IPS-18a (cell line): ENCODE measurements around the gene GPR162.
"Not testable (repeated sequence)": the region's sequence is repeated elsewhere in the genome, so short reads cannot be mapped to it uniquely, and the experiment has no call there.

Source experiments
- H3K27ac ChIP-seq: one replicate; pipeline ENCODE4 v1.5.1; 2013; ENCODE audit warnings: low read length
- H3K27me3 ChIP-seq: one replicate; pipeline ENCODE4 v1.6.1; 2013; ENCODE audit warnings: mild to moderate bottlenecking, low read length; ENCODE audit not compliant: control insufficient read depth, insufficient read depth
- H3K36me3 ChIP-seq: one replicate; pipeline ENCODE4 v1.6.1; 2013; ENCODE audit warnings: low read depth, low read length; ENCODE audit not compliant: control insufficient read depth
- H3K4me1 ChIP-seq: one replicate; pipeline ENCODE4 v1.6.1; 2013; ENCODE audit warnings: low read depth, low read length; ENCODE audit not compliant: control insufficient read depth
- H3K4me3 ChIP-seq: one replicate; pipeline ENCODE4 v1.5.1; 2013; ENCODE audit warnings: low read length
- H3K9ac ChIP-seq: one replicate; pipeline ENCODE4 v1.6.1; 2013; ENCODE audit warnings: mild to moderate bottlenecking, low read length, moderate library complexity
- H3K9me3 ChIP-seq: one replicate; pipeline ENCODE4 v1.6.1; 2013; ENCODE audit warnings: low read depth, low read length; ENCODE audit not compliant: control insufficient read depth

GPR162 gene

DNA sequence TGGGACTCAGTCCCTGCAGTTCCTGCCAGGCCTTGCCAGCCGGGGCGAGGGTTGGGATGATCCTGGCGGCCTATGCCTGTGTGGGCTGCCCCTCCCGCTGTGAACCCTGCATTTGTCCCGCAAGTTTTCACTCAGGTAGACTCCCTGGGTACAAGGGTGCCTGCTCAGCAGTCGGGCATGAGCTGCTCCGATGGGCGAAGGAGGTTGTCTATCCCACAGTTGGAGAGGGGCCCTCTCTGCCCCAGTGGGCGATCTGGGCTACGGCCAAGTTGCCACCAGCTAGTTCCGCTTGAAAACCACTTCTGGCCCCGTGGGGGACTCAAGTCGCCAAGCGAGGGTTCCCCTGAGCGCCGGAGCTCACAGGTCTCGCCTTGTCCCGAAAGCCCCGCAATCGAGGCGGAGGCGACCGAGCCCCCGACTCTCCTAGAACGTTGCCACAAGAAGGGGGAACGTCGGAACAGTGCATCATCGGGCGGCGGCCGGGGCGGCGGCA is 45.3 kb downstream of the GPR162 start:
- Histone ChIP-seq H3K4me3 (peak overlapping the region; percentile 73), H3K36me3 (peaks cover 51% of the 10 kb centered on the region), H3K27me3 (no peaks in the 10 kb centered on the region), H3K9ac (peak overlapping the region; percentile 58), H3K4me1 (peaks cover 18% of the 10 kb centered on the region), H3K9me3 (no peaks in the 10 kb centered on the region), H3K27ac (peak overlapping the region; percentile 24)

- Histone ChIP-seq H3K36me3 (peaks cover 45% of the 10 kb centered on the region), H3K4me3 (peak within 1 kb of the TSS; percentile 73), H3K9me3 (no peaks in the 10 kb centered on the region), H3K27me3 (no peaks in the 10 kb centered on the region), H3K27ac (peak within 1 kb of the TSS; percentile 65), H3K4me1 (peaks cover 18% of the 10 kb centered on the region), H3K9ac (peak within 1 kb of the TSS; percentile 90)
Observed at GRCh38 chr12:6867413-6868210, 46.0 kb downstream of the GPR162 start, which contains the start of gene TPI1. Gene TPI1, plus strand, starts transcription at chr12:6867531. Its CDS starts 36 bp downstream, at chr12:6867567.

DNA sequence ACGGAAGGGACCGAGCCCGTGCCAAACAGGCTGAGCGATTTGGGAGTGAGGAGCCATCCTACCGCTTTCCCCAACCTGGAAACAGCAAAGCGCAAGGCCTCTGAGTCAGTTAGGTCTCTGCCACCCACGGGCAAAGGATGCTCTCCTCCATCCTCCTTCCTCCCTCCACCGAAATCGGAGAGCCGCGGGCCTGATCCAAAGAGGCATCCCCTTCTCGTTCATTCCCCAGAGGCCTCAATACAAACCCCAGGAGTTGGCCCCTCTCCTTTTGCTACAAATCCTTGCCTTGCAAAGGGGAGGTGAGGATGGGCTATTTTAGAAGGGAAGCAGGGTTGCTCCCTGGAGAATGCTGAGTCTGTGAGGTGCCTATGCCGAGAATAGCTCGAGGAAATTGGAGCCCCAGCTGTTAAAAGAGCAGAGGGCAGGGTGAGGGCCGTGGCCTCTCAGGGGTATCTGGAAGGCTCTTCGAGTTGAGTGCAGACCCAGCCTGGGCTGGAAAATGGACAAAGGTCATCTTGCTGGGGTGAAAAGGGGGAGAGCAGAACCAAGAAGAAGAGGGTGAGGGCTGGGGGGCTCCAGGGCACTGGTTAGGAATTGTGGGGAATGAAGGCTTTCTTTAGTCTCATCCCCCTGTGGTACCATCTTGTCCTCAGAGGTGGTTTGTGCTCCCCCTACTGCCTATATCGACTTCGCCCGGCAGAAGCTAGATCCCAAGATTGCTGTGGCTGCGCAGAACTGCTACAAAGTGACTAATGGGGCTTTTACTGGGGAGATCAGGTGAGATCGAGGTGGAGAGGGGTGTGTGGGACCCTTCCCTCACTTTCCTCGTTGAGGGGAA is 46.8 kb downstream of the GPR162 start:
- peak overlapping the region; percentile 90 for H3K9ac ChIP-seq
- no peaks in the 10 kb centered on the region for H3K9me3 ChIP-seq
- no peak overlapping the region for H3K27ac ChIP-seq
- peak overlapping the region; percentile 73 for H3K4me3 ChIP-seq
- peaks cover 18% of the 10 kb centered on the region for H3K4me1 ChIP-seq
- H3K36me3 ChIP-seq: peaks cover 38% of the 10 kb centered on the region
- H3K27me3 ChIP-seq: no peaks in the 10 kb centered on the region

DNA sequence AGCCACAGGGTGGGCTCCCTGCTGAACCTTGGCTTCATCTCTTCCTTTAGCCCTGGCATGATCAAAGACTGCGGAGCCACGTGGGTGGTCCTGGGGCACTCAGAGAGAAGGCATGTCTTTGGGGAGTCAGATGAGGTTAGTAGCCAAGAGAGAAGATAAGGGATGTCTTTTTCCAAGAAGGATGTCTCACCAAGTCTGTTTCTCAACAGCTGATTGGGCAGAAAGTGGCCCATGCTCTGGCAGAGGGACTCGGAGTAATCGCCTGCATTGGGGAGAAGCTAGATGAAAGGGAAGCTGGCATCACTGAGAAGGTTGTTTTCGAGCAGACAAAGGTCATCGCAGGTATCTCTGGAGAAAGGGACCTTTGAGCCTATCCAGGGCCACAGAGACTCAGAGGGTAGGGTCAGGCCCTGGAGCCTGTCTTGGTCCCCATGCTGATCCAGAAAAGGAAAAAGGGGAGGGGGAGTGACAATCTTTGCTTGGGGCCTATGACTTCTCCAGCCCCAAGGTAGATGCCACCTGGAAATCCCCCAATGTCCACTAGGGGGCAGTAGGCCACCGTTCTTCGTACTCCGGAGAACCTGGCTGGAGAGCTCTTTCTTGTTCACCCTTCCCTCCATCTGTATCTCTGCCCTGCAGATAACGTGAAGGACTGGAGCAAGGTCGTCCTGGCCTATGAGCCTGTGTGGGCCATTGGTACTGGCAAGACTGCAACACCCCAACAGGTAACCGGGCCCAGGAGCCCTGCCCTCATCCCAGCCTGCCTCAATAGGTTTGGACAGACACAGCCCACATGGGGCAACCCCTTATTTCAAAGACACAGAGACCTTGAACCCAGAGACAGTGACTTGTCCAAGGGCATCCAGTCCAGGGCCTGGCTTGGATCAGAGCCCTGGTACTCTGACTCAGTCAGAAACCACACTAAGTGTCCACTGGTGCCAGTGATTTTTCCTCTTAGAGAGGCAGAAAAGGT is 47.7 kb downstream of the GPR162 start:
- Histone ChIP-seq H3K4me3 (peak overlapping the region; percentile 73), H3K36me3 (peaks cover 32% of the 10 kb centered on the region), H3K9me3 (no peaks in the 10 kb centered on the region), H3K4me1 (peaks cover 22% of the 10 kb centered on the region), H3K9ac (no peak overlapping the region), H3K27ac (no peak overlapping the region), H3K27me3 (no peaks in the 10 kb centered on the region)

DNA sequence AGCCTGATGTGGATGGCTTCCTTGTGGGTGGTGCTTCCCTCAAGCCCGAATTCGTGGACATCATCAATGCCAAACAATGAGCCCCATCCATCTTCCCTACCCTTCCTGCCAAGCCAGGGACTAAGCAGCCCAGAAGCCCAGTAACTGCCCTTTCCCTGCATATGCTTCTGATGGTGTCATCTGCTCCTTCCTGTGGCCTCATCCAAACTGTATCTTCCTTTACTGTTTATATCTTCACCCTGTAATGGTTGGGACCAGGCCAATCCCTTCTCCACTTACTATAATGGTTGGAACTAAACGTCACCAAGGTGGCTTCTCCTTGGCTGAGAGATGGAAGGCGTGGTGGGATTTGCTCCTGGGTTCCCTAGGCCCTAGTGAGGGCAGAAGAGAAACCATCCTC is 48.7 kb downstream of the GPR162 start:
- peaks cover 25% of the 10 kb centered on the region for H3K36me3 ChIP-seq
- not testable (repeated sequence) for H3K27me3 ChIP-seq, H3K9ac ChIP-seq, H3K4me3 ChIP-seq, H3K9me3 ChIP-seq, H3K27ac ChIP-seq
- peaks cover 22% of the 10 kb centered on the region for H3K4me1 ChIP-seq

- H3K4me3 ChIP-seq: peak overlapping the region; percentile 83
- H3K9ac ChIP-seq: no peak overlapping the region
- no peaks in the 10 kb centered on the region for H3K27me3 ChIP-seq
- H3K36me3 ChIP-seq: peaks cover 19% of the 10 kb centered on the region
- no peak overlapping the region for H3K27ac ChIP-seq
- no peaks in the 10 kb centered on the region for H3K9me3 ChIP-seq
- peaks cover 13% of the 10 kb centered on the region for H3K4me1 ChIP-seq
Observed at GRCh38 chr12:6871052-6871957, 49.7 kb downstream of the GPR162 start.

GRCh38 chr12:6872073-6873048 is 50.7 kb downstream of the GPR162 start:
- no peak overlapping the region for H3K27ac ChIP-seq
- peaks cover 19% of the 10 kb centered on the region for H3K36me3 ChIP-seq

DNA sequence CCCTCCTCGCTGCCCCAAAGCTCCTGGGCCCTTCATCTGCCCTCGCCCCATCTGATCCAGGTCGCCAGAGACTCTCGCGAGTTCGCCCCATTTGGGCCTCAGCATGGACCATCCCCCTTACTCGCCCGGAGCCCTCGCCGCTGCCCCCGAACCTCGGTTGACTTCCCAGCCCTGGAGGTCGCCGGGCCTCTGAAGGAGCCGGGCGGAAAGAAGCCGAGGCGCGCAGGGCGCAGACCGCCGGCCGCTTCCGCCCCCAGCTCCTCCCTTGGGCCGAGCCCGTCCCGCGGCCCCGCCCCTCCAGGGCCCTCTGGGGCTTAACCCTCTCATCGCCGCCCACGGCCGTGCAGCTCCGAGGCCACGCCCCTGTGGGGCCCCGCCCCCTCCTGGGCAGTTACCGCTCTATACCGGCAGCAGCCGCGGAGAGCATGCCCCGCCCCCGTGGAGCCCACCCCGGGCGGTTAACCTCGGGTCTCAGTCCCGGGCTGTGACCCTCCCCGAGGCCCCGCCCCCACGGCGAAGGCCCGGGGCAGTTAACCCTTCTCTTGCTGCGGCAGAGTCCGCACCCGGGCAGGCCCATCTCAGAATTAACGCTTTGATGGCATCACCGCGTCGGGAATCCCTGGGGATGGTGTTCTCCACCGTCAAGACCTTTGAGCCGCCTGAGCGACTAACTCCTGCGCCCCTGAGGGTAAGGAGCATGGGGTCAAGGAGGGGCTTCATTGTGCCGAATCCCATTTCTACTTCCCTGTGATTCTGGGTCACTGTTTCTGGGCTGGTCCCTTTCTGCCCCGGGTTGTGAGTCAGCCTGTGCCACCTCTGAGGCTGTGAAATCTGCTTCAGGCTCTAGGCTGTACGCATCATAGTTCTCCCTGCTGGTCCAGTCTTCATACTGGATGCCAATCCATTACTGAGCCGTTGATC is 51.7 kb downstream of the GPR162 start, which contains the start of gene SPSB2:
TSS of gene SPSB2 (minus strand) at position 210 of the 921 bp plus-strand sequence. CDS start 402 bp downstream, outside the sequence.
- H3K36me3 ChIP-seq: peaks cover 19% of the 10 kb centered on the region

More at GRCh38 chr12:6872073-6873048, 50.7 kb downstream of the GPR162 start:
- Histone ChIP-seq H3K27me3 (no peaks in the 10 kb centered on the region), H3K9me3 (no peaks in the 10 kb centered on the region), H3K9ac (peak overlapping the region; percentile 55), H3K4me1 (peaks cover 7% of the 10 kb centered on the region), H3K4me3 (peak overlapping the region; percentile 83)

GRCh38 chr12:6874015-6874368 is 52.4 kb downstream of the GPR162 start:
- H3K9me3 ChIP-seq, H3K27me3 ChIP-seq, H3K4me1 ChIP-seq: not testable (repeated sequence)
- H3K4me3 ChIP-seq: peak overlapping the region; percentile 80
- H3K36me3 ChIP-seq: peaks cover 19% of the 10 kb centered on the region
- H3K27ac ChIP-seq: peak overlapping the region; percentile 41
- peak overlapping the region; percentile 62 for H3K9ac ChIP-seq

More for the DNA sequence above, 51.7 kb downstream of the GPR162 start, which contains the start of gene SPSB2:
- Histone ChIP-seq H3K9ac (peak within 1 kb of the TSS; percentile 62), H3K27ac (peak within 1 kb of the TSS; percentile 41), H3K4me1 (peaks cover 7% of the 10 kb centered on the region), H3K4me3 (peak within 1 kb of the TSS; percentile 83), H3K27me3 (no peaks in the 10 kb centered on the region), H3K9me3 (no peaks in the 10 kb centered on the region)
